ENCODE measurements around the gene GLI2.

DNA sequence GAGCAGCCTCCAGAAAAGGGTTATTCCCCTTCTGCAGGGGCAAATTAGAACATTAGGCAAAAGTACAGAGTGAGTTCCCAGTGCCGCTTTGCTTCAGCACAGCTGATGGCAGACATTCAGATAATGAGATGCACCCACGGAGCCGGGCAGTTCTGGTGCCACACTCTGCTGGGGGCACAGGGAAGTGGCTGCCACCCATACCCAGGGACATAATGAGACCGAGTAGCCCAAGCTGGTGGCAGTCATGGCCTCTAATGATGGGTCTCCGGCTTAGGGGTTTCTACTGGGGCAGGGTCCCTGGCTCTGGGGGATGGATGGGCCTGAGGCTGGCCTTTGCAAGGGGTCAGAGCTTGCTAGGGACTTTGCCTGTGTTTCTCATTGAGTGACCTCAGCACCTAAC, 26.2 kb downstream of the GLI2 start:
- TF ChIP-seq ZBTB7A (tag by site-specific recombination; IDR thresholded peaks at IDR 0.05; ENCODE audit: low read depth) (no peak), ZNF239 (tag by site-specific recombination; IDR thresholded peaks at IDR 0.05) (no peak), ZNF274 (IDR thresholded peaks at IDR 0.05; ENCODE audit: low read length) (no peak), ZNF274 (tag by site-specific recombination; IDR thresholded peaks at IDR 0.05; ENCODE audit: borderline replicate concordance) (no peak)
- TF ChIP-seq, protein P1, sequence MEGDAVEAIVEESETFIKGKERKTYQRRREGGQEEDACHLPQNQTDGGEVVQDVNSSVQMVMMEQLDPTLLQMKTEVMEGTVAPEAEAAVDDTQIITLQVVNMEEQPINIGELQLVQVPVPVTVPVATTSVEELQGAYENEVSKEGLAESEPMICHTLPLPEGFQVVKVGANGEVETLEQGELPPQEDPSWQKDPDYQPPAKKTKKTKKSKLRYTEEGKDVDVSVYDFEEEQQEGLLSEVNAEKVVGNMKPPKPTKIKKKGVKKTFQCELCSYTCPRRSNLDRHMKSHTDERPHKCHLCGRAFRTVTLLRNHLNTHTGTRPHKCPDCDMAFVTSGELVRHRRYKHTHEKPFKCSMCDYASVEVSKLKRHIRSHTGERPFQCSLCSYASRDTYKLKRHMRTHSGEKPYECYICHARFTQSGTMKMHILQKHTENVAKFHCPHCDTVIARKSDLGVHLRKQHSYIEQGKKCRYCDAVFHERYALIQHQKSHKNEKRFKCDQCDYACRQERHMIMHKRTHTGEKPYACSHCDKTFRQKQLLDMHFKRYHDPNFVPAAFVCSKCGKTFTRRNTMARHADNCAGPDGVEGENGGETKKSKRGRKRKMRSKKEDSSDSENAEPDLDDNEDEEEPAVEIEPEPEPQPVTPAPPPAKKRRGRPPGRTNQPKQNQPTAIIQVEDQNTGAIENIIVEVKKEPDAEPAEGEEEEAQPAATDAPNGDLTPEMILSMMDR (tag by site-specific recombination; IDR thresholded peaks at IDR 0.05) = no peak
- TF ChIP-seq, protein P2, sequence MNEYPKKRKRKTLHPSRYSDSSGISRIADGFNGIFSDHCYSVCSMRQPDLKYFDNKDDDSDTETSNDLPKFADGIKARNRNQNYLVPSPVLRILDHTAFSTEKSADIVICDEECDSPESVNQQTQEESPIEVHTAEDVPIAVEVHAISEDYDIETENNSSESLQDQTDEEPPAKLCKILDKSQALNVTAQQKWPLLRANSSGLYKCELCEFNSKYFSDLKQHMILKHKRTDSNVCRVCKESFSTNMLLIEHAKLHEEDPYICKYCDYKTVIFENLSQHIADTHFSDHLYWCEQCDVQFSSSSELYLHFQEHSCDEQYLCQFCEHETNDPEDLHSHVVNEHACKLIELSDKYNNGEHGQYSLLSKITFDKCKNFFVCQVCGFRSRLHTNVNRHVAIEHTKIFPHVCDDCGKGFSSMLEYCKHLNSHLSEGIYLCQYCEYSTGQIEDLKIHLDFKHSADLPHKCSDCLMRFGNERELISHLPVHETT (tag by site-specific recombination; IDR thresholded peaks at IDR 0.05) = no peak
- TF ChIP-seq, protein P3, sequence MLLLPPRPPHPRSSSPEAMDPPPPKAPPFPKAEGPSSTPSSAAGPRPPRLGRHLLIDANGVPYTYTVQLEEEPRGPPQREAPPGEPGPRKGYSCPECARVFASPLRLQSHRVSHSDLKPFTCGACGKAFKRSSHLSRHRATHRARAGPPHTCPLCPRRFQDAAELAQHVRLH (tag by site-specific recombination; IDR thresholded peaks at IDR 0.05) = no peak
